NAMALWA (cell line): ENCODE results near the gene FGF3.
"Not testable (repeated sequence)": the region's sequence is repeated elsewhere in the genome, so short reads cannot be mapped to it uniquely, and the experiment has no call there.

Source experiments
- DNase-seq: peaks from one replicate; pipeline ENCODE4 v3.0.0-alpha.2; 2015; ENCODE audit warnings: low spot score

The FGF3 gene

DNA sequence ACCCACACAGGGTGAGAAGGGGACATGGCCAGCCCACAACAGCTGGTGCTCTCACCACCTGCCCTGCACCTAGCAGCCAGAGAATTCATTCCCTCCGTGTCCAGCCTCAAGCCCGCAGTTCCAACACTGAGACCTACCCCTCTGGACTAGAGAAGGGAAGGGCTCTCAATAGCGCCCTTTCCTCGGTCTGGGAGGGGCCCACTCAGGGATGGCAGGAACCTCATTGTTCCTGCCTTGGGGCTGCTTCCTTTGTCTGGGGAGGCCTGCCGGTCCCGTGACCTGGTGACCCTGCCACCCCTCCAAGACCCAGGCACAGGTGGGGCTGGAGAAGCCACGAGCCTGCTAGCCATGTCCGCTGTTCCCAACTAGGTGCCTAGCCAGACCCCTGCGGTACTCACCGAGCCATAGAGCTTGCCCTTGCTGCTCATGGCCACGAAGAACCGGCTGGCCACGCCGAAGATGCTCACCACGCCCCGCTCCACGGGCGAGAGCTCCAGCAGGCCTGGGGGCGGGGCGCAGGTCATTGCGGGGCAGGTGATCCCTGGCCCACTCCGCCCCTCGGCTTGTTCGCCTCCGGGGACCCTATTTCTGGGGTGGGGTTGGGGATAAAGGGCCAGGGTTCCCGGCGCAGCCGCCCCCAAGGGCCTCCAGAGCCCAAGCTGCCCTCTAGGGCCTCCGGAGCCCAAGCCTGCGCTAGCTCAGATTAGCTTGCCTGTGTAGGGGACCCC is 45.4 kb downstream of the FGF3 start:
- DNase-seq: no peak

DNA sequence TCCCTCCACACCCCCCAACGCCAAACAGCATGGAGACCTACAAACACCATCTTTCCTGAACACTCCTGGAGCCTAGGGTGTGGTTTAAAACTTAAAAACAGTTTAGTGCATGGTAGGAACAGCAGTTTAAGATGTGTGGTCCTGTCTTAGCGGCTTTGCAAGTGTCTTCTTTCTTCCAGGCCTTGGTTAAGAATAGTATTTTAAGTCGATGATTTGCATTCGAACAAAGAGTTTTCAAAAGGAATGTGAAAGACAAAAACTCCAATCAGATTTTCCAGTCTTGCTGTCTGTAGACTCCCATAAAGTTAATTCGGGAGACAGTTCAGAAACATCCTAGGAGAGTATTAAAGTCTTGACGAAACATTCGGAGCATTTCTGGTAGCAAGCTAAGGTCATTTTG is 47.8 kb downstream of the FGF3 start:
- DNase-seq: no peak

DNA sequence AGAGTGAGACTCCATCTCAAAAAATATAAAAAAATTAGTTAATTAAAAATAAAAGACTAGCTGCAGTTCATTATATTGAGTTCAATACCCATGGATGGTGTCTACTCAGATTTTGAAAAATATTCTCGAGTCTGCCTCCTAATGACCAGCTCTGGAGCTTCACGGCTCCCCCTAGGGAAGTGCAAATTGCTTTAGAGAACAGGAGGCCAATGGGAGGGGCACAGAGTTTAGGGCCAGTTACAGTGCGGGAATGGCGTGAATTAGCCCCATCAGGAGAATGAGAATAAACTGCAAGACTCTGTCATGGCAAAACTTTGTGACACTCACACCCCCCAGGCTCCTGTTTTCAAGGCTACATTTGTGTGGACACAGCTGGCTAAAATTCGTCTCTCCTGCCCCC is 48.7 kb downstream of the FGF3 start:
- DNase-seq: no peak

DNA sequence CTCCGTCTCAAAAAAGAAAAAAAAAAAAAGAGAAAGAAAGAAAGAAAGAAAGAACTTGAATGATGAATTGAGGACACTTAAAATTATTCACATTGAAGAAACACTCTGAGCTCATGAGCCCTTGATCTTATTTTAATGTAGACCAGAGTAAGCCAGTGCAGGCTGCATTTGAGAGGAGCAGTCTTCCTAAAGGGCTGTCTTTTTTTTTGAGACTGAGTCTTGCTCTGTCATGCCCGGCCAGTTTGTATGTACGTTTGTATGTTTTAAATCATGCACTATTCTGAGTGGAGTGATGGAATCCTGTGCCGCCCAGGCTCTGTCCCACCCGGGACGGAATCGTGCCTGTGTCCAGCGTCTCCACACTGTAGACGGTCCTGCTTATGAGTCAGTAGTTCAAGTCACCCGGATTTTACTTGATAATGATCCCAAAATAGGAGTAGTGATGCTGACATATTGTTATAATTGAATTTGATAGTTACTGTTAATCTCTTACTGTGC is 53.7 kb downstream of the FGF3 start:
- no peak for DNase-seq

DNA sequence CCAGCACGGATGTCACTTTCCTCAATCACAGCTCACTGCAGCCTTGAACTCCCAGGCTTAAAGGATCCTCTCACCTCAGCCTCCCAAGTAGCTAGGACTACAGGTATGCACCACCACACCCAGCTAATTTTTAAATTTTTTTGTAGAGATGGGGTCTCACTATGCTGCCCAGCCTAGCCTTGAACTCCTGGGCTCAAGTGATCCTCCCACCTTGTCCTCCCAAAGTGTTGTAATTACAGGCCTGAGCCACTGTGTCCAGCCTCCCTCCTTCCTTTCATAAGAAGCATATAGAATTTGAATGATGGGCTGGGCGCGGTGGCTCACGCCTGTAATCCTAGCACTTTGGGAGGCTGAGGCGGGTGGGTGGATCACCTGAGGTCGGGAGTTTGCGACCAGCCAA is 54.3 kb downstream of the FGF3 start:
- not testable (repeated sequence) for DNase-seq

DNA sequence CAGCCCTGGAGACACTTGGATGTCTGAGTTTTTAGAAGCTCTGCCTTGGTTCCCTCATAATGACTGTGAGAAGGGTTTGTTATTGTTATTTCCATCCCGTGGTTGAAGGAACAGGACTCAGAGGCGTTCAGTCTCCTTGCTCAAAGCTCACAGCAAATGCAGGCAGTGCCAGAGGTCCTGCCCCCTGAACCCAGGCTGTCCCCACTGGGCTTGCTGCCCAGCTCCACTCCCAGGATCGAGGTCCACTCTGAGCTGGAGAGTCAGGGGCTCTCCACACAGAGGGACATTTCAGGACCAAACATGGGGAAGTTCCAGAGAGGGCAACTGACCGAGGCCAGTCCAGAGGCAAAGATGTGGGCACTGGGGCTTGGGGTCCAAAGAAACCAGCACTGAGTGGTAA is 58.9 kb downstream of the FGF3 start:
- DNase-seq: no peak
